H9 (cell line): ENCODE measurements around the gene SORCS2. TPM values are rescaled to one million over a fixed set of nuclear protein-coding genes. Genes with fewer than 3 reads are reported as not detected.

ENCODE experiments used
- DNase-seq: peaks from one replicate; pipeline ENCODE4 v3.0.0-alpha.2; 2017
- H2AFZ ChIP-seq: one replicate; pipeline ENCODE4 v1.6.1; 2013; ENCODE audit warnings: mild to moderate bottlenecking, low read length, control low read depth, moderate library complexity
- H2AK5ac ChIP-seq: 2 replicates; pipeline ENCODE4 v1.6.1; 2013; ENCODE audit warnings: low read length, control low read depth, mixed read lengths; ENCODE audit not compliant: insufficient read length
- H2BK120ac ChIP-seq: one replicate; pipeline ENCODE4 v1.6.1; 2013; ENCODE audit warnings: low read depth, mild to moderate bottlenecking, low read length, control low read depth, inconsistent platforms; ENCODE audit not compliant: poor library complexity, severe bottlenecking
- H2BK12ac ChIP-seq: 2 replicates; pipeline ENCODE4 v1.6.1; 2013; ENCODE audit warnings: low read length, control low read depth, mixed read lengths, low read depth; ENCODE audit not compliant: insufficient read length
- H2BK15ac ChIP-seq: 2 replicates; pipeline ENCODE4 v1.6.1; 2013; ENCODE audit warnings: low read depth, low read length, control low read depth
- H2BK20ac ChIP-seq: one replicate; pipeline ENCODE4 v1.6.1; 2013; ENCODE audit warnings: low read depth, mild to moderate bottlenecking, low read length, control low read depth, inconsistent platforms; ENCODE audit not compliant: poor library complexity, severe bottlenecking
- H2BK5ac ChIP-seq: 2 replicates; pipeline ENCODE4 v1.6.1; 2013; ENCODE audit warnings: low read length, control low read depth, mixed read lengths; ENCODE audit not compliant: insufficient read length
- H3K14ac ChIP-seq: 2 replicates; pipeline ENCODE4 v1.6.1; 2013; ENCODE audit warnings: low read length, control low read depth; ENCODE audit not compliant: insufficient read depth
- H3K18ac ChIP-seq: 2 replicates; pipeline ENCODE4 v1.6.1; 2013; ENCODE audit warnings: low read depth, mild to moderate bottlenecking, mixed read lengths, low read length, control low read depth; ENCODE audit not compliant: insufficient read length
- H3K23ac ChIP-seq: 2 replicates; pipeline ENCODE4 v1.6.1; 2013; ENCODE audit warnings: low read length, control low read depth, mixed read lengths, low read depth; ENCODE audit not compliant: insufficient read length
- H3K23me2 ChIP-seq: 2 replicates; pipeline ENCODE4 v1.6.1; 2013; ENCODE audit warnings: low read depth, mild to moderate bottlenecking, mixed read lengths, low read length, control low read depth; ENCODE audit not compliant: insufficient read length, poor library complexity, severe bottlenecking
- H3K27ac ChIP-seq: 2 replicates; pipeline ENCODE4 v1.5.1; 2013; ENCODE audit warnings: low read length, control low read depth, mixed read lengths, low read depth; ENCODE audit not compliant: insufficient read length
- H3K27me3 ChIP-seq: 2 replicates; pipeline ENCODE4 v1.6.1; 2013; ENCODE audit warnings: low read length, control low read depth, inconsistent platforms; ENCODE audit not compliant: insufficient read depth
- H3K4ac ChIP-seq: 2 replicates; pipeline ENCODE4 v1.6.1; 2013; ENCODE audit warnings: low read depth, mild to moderate bottlenecking, control low read depth, inconsistent platforms, low read length, moderate library complexity
- H3K4me1 ChIP-seq: 2 replicates; pipeline ENCODE4 v1.6.1; 2013; ENCODE audit warnings: low read length, control low read depth, inconsistent platforms; ENCODE audit not compliant: insufficient read depth
- H3K4me2 ChIP-seq: 2 replicates; pipeline ENCODE4 v1.6.1; 2013; ENCODE audit warnings: low read length, control low read depth, mixed read lengths; ENCODE audit not compliant: insufficient read length, insufficient read depth
- H3K56ac ChIP-seq: 2 replicates; pipeline ENCODE4 v1.6.1; 2013; ENCODE audit warnings: low read depth, mild to moderate bottlenecking, mixed read lengths, low read length, control low read depth; ENCODE audit not compliant: insufficient read length
- H3K79me1 ChIP-seq: 2 replicates; pipeline ENCODE4 v1.6.1; 2013; ENCODE audit warnings: low read depth, mild to moderate bottlenecking, moderate library complexity, low read length, control low read depth, inconsistent platforms; ENCODE audit not compliant: insufficient read depth, poor library complexity, severe bottlenecking
- H3K79me2 ChIP-seq: 2 replicates; pipeline ENCODE4 v1.6.1; 2013; ENCODE audit warnings: low read length, control low read depth, inconsistent platforms; ENCODE audit not compliant: insufficient read depth
- H3K9ac ChIP-seq: 2 replicates; pipeline ENCODE4 v1.6.1; 2013; ENCODE audit warnings: low read length, control low read depth, mixed read lengths; ENCODE audit not compliant: insufficient read length; ENCODE audit errors: extremely low read depth
- H3K9me3 ChIP-seq: one replicate; pipeline ENCODE4 v1.6.1; 2013; ENCODE audit warnings: low read depth, low read length, inconsistent platforms; ENCODE audit not compliant: control insufficient read depth
- H3T11ph ChIP-seq: one replicate; pipeline ENCODE4 v1.6.1; 2013; ENCODE audit warnings: mild to moderate bottlenecking, low read length, control low read depth, inconsistent platforms
- H4K20me1 ChIP-seq: one replicate; pipeline ENCODE4 v1.6.1; 2013; ENCODE audit not compliant: control insufficient read depth, insufficient read length, insufficient read depth
- H4K5ac ChIP-seq: 2 replicates; pipeline ENCODE4 v1.6.1; 2013; ENCODE audit warnings: low read depth, mild to moderate bottlenecking, mixed read lengths, low read length, control low read depth; ENCODE audit not compliant: insufficient read length
- H4K8ac ChIP-seq: replicated peaks from 2 replicates; pipeline ENCODE4 v1.6.1; 2013; ENCODE audit warnings: low read length, control low read depth, mixed read lengths, low read depth; ENCODE audit not compliant: insufficient read length
- H4K91ac ChIP-seq: 2 replicates; pipeline ENCODE4 v1.6.1; 2013; ENCODE audit warnings: low read depth, mild to moderate bottlenecking, moderate library complexity, mixed read lengths, low read length, control low read depth; ENCODE audit not compliant: insufficient read length
- H3K27ac Mint-ChIP-seq, 3 experiments: 2 replicates in 2 of 3; 3 replicates in 1 of 3; pipeline ENCODE4 v1.8.0; 2020 to 2021; ENCODE audit warnings: mixed read lengths in 3 of 3, mild to moderate bottlenecking in 1 of 3, moderate library complexity in 1 of 3
- H3K27me3 Mint-ChIP-seq: 2 replicates; pipeline ENCODE4 v1.8.0; 2021; ENCODE audit warnings: low read depth, mild to moderate bottlenecking, moderate library complexity, mixed read lengths
- H3K36me3 Mint-ChIP-seq, 3 experiments: 2 replicates in 2 of 3; 3 replicates in 1 of 3; pipeline ENCODE4 v1.8.0; 2020 to 2021; ENCODE audit warnings: low read depth in 3 of 3, mixed read lengths in 3 of 3; ENCODE audit not compliant: insufficient read depth in 1 of 3
- H3K4me1 Mint-ChIP-seq, 2 experiments: 2 replicates each; pipeline ENCODE4 v1.8.0; 2020; ENCODE audit warnings: mixed read lengths in 2 of 2
- H3K4me3 Mint-ChIP-seq, 2 experiments: 2 replicates in 1 of 2; 3 replicates in 1 of 2; pipeline ENCODE4 v1.8.0; 2020 to 2021; ENCODE audit warnings: mild to moderate bottlenecking in 2 of 2, mixed read lengths in 2 of 2, moderate library complexity in 1 of 2
- H3K9me3 Mint-ChIP-seq, 2 experiments: 2 replicates in 1 of 2; 3 replicates in 1 of 2; pipeline ENCODE4 v1.8.0; 2020; ENCODE audit warnings: mild to moderate bottlenecking in 2 of 2, mixed read lengths in 2 of 2, moderate library complexity in 1 of 2
- WGBS: extraction: QIAGEN DNeasy Blood & Tissue Kit; methylation state at CpG from one replicate; pipeline ENCODE4 v1.1.7; 2013; ENCODE audit warnings: missing lambda C conversion rate, low lambda C conversion rate, mixed read lengths; ENCODE audit not compliant: insufficient read length; ENCODE audit errors: extremely low coverage; 5-methylcytosine and 5-hydroxymethylcytosine counted together
- total RNA-seq: library from RNA; stranded (reverse); gene quantifications from 2 replicates; pipeline ENCODE4 v1.2.1, GENCODE V29; 2021
- TF ChIP-seq, protein P1 (sequence below): fragments of 200-600 bp; sonication (generic); conservative IDR thresholded peaks from 3 replicates; pipeline ENCODE4 v1.8.0; 2021; ENCODE audit warnings: antibody characterized with exemption, mild to moderate bottlenecking

SORCS2 gene
- total RNA-seq, 1 experiment from 2014 or later: 0.57 TPM

DNA sequence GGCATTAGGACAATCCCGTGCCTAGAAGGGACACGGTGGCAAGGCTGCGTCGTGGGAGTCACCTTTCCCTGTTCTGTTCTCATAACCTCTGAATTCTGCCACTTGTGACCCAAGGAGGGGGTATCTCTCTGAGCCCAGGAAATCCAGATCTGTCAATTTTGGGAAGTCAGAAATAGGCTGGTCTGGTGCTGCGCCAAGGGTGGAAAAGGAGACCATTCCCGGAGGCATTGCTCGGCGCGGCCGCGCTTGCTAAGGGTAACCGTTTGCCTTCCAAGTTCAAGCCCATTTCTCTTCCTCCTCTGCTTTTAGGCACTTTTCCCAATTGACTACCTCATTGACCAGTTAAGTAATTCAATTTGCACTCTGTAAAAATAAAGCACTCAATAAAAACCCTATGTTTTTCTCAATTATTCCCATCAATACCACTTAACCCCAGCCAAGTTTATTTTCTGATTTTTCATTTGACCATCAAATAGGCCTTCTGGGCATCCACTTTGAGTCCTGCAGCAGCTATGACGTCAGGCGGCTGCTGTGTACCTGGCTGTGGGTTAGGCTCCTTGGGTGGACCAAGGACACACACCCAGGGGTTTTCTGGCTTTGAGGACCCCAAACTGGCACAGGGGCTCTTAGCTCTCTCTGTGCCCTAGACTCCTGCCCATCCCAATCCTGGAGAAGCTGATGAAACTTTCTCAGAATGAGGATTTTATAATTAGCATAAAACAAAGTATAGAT, 12.5 kb downstream of the SORCS2 start:
- Mint-ChIP-seq H3K27me3 (peaks cover 5% of the 10 kb centered on the region), H3K4me3 (no peak overlapping the region), H3K27ac (no peak overlapping the region), H3K9me3 (no peaks in the 10 kb centered on the region; a peak in 2 of 5 replicates), H3K4me1 (peaks cover 39 to 58% of the 10 kb centered on the region in 2 experiments), H3K36me3 (no peaks in the 10 kb centered on the region)
- no peak overlapping the region for H4K8ac ChIP-seq
- no peaks in the 10 kb centered on the region for H3K79me1 ChIP-seq
- no peak overlapping the region for H3K14ac ChIP-seq
- H3K4me2 ChIP-seq: no peak overlapping the region
- no peak overlapping the region for H2BK15ac ChIP-seq
- H3K23ac ChIP-seq: no peak overlapping the region
- H4K20me1 ChIP-seq: no peaks in the 10 kb centered on the region
- no peak overlapping the region for H3K18ac ChIP-seq
- H2AFZ ChIP-seq: no peak overlapping the region
- no peaks in the 10 kb centered on the region for H3K23me2 ChIP-seq
- H3K9me3 ChIP-seq: no peaks in the 10 kb centered on the region
- H2BK20ac ChIP-seq: no peak overlapping the region
- TF ChIP-seq, protein P1, sequence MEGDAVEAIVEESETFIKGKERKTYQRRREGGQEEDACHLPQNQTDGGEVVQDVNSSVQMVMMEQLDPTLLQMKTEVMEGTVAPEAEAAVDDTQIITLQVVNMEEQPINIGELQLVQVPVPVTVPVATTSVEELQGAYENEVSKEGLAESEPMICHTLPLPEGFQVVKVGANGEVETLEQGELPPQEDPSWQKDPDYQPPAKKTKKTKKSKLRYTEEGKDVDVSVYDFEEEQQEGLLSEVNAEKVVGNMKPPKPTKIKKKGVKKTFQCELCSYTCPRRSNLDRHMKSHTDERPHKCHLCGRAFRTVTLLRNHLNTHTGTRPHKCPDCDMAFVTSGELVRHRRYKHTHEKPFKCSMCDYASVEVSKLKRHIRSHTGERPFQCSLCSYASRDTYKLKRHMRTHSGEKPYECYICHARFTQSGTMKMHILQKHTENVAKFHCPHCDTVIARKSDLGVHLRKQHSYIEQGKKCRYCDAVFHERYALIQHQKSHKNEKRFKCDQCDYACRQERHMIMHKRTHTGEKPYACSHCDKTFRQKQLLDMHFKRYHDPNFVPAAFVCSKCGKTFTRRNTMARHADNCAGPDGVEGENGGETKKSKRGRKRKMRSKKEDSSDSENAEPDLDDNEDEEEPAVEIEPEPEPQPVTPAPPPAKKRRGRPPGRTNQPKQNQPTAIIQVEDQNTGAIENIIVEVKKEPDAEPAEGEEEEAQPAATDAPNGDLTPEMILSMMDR: no peak
- H4K91ac ChIP-seq: no peak overlapping the region
- H3K27me3 ChIP-seq: no peaks in the 10 kb centered on the region
- H3K4ac ChIP-seq: no peak overlapping the region
- WGBS: no CpG with 5 or more reads among the region's 14 CpGs
- H3K79me2 ChIP-seq: no peaks in the 10 kb centered on the region
- no peak for DNase-seq
- no peak overlapping the region for H2BK5ac ChIP-seq
- H4K5ac ChIP-seq: no peak overlapping the region
- no peaks in the 10 kb centered on the region; the same call in 1 of the 2 replicates for H3K4me1 ChIP-seq
- no peak overlapping the region for H2AK5ac ChIP-seq
- H2BK120ac ChIP-seq: no peak overlapping the region
- no peak overlapping the region for H3T11ph ChIP-seq
- H3K56ac ChIP-seq: no peak overlapping the region
- no peak overlapping the region for H3K27ac ChIP-seq
- no peak overlapping the region for H2BK12ac ChIP-seq
- H3K9ac ChIP-seq: no peak overlapping the region
